GM19438 (cell line): ENCODE measurements around the gene ZNF723.
"Not testable (repeated sequence)": the region's sequence is repeated elsewhere in the genome, so short reads cannot be mapped to it uniquely, and the experiment has no call there.

Experiments
- ATAC-seq: cut with Tn5 transposase; IDR thresholded peaks from one replicate; pipeline ENCODE4 v1.9.1; 2021; ENCODE audit warnings: low read depth; ENCODE audit not compliant: unreplicated experiment

Gene ZNF723

DNA sequence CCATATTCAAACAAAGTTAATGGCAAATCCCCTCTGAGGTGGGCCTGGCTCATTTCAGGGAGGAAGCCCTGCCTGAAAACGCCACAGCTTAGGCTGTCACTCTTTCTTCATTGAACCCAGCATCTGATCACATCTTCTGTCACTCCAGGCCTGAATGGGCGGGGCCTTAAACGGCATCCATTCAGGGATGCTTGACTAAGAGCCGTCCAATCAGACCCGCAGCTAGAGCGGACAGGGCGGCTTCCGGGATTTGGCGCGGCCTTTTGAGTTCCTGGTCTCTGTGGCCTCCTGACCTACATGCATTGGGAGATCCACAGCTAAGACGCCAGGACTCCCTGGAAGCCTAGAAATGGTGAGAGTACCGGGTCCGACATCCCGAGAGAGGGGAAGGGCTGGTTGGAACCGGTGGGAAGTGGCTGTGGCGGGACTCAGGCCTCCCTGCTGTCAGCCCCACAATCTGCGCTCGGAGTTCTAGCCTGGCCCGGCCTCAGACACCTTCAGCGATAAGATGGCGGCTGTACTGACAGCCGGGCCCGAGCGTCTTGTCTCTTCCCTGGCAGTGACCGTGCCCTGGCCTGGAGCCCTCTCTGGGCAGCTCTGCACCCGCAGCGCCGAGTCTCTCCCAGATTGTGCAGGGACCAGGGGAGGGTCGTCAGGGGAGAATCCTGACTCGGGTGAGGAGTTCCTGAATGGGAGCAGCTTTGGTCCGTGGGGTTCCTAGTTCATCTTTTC is at the start of gene ZNF723:
TSS of gene ZNF723 (plus strand) at position 261 of the 732 bp plus-strand sequence. CDS start at position 350, 89 bp downstream.
- no peak for ATAC-seq

DNA sequence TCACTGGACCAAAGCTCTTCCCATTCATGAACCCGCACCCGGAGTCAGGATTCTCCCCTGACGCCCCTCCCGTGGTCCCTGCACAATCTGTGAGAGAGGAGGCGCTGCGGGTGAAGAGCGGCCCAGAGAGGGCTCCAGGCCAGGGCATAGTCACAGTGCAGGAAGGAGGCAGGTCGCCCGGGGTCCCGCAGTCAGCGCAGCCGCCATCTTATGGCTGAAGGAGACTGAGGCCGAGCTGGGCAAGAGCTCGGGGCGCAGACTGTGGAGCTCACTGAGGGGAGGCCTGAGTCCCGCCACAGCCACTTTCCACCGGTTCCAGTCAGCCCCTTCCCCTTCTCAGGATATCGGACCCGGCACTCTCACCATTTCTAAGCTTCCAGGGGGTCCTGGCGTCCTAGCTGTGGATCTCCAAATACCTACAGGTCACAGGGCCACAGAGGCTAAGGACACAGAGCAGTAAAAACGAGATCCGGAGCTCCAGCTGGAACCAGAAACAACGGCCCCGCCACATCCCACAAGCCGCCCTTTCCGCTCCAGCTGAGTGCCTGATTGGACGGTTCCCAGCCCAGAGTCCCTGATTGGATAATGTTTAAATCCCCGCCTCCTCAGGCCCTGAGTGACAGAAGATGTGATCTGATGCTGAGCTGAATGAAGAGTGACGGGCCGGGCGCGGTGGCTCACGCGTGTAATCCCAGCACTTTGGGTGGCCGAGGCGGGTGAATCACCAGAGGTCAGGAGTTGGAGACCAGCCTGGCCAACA is 48.3 kb upstream of the ZNF723 start, which contains the start of gene ZNF99:
TSS of gene ZNF99 (minus strand) at position 501 of the 760 bp plus-strand sequence. CDS start at position 366, 135 bp downstream.
- no peak for ATAC-seq

DNA sequence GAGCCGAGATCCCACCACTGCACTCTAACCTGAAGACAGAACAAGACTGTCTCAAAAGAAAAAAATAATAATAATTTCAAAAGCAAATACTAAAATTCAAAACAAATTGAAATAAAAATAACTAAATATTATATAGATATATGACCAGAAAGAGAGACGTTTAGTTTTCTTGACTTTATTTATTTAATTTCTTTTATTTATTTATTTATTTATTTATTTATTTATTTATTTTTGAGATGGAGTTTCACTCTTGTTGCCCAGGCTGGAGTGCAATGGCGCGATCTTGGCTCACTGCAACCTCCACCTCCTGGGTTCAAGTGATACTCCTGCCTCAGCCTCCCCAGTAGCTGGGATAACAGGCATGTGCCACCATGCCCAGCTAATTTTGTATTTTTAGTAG is 39.2 kb upstream of the ZNF723 start:
- not testable (repeated sequence) for ATAC-seq

DNA sequence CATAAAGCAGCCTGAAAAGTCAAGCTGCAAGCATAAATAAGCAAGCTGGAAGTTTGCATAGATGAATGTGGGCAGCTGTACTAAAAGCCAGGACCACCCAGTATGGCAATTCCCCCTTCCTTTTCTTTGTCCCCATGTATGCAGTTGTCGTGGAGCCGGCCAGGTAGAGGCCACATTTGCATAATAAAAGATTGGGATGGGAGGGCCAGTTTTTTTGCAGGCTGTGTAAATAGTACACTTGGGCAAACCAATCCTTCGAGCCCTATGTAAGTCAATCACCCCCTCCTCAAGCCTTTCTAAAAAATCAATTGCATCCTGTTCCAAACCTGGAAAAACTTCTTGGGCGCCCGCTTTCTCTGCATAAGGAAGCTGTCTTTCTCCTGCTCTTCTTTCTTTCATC is 35.1 kb upstream of the ZNF723 start:
- no peak for ATAC-seq

DNA sequence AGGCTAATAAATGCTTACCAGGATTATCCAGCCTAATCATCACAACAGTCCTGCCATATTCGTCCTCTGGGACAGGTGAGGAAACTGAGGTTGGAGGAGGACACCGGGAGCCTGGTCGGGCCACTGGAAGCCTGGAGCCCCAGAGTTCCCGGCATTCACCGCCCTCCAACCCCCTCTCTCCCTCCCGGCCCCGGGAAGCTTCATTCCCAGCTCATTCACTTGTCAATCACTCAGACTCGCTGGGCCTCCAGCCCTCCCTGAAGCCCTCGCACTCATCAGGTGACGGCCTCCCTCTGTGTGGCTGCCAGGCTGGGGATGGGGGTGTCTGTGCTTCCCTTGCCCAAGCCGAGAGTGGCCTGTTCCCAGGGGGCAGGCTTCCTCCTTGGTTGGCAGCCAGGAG is 25.7 kb upstream of the ZNF723 start:
- no peak for ATAC-seq

DNA sequence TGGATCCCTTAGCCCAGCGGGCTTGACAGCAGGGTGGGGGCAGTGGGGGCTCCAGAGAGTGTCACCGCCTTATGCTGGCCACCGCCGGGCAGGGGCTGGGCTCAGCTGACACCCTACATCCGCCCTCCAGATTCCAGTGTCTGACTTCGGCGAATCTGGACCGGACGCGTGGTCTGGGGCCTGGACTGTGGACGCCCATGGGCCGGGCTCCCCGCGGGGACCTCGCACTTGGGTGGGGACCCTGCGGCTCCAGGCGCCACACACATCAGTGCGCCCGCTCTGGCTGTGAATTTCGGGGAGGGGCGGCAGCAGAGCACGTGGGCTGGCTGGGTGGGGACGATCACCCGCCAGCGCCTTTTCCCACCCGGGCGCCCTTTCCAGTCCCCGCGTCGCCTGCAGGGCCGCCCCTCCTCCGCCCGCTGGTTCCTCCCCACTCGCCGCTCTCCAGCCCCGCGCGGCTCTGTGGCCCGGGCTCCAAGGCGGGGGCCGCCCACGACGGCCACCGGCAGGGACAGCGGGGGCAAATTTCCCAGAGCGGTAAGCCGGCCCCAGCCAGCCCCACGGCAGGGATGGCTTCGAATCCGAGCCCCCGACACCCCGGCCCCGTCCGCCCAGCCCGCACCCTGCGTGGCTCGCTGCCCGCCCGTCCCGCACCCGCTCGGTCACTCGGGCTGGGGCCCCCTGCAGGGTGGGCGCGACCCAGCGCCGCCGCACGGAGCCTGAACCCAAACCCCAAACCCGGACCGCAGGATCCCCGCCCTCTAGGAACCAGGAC is 24.8 kb upstream of the ZNF723 start:
- ATAC-seq: no peak

DNA sequence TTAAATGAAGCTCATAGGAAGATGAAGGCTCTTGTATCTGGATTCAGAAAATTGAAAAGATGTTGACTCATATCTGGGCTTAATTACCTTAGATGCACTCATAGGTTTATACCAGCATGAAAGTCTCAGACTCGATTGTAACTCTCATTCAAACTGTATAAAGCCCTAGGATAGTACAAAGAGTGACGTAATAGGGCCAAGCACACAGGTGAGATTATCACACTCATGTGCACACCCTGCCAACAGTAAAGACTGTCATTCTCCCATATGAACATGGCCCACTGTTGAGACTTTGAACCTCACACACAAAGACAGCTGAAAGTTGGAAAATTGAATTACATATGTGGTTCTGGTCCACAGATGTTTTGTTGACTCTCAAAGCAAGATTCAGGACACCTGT is 18.0 kb upstream of the ZNF723 start:
- ATAC-seq: no peak

DNA sequence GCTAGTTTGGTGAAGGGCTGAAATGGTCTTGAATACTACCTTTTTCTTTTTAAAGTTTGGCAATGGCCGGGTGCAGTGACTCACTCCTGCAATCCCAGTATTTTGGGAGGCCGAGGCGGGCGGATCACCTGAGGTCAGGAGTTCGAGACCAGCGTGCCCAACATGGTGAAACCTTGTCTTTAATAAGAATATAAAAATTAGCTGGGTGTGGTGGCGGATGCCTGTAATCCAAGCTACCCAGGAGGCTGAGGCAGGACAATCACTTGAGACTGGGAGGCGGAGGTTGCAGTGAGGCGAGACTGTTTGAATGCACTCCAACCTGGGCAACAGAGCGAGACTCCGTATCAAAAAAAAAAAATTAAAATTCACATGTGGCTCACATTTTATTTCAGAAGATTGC is 880 bp upstream of the ZNF723 start:
- ATAC-seq: no peak

DNA sequence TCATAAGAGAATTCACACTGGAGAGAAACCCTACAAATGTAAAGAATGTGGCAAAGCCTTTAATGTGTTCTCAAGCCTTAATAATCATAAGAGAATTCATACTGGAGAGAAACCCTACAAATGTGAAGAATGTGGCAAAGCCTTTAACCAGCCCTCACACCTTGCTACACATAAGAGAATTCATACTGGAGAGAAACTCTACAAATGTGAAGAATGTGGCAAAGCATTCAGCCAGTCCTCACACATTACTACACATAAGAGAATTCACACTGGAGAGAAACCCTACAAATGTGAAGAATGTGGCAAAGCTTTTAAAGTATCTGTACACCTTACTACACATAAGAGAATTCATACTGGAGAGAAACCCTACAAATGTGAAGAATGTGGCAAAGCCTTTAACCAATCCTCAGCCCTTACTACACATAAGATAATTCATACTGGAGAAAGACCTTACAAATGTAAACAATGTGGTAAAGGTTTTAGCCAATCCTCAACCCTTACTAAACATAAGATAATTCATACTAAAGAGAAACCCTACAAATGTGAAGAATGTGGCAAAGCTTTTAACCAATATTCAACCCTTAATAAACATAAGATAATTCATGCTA is 25.7 kb downstream of the ZNF723 start:
- not testable (repeated sequence) for ATAC-seq

DNA sequence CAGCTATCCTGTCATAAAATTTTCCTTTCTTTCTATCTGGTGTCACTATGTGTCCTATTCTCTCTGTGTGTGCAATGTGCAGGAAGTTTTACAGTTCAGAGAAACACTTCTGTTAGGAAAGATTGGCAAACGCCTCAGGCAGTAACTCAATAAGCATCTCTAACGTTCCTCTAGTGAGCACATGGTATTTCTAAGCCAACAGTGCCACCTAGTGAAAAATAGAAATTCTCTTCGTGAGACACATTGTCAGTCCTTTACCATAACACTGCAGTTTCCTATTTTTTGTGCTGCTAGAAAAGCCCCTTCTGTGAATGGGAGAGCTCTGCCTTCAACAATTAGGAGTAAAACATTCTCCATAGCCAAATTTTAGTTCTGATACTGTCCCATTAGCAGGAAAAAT is 50.7 kb downstream of the ZNF723 start:
- ATAC-seq: no peak

DNA sequence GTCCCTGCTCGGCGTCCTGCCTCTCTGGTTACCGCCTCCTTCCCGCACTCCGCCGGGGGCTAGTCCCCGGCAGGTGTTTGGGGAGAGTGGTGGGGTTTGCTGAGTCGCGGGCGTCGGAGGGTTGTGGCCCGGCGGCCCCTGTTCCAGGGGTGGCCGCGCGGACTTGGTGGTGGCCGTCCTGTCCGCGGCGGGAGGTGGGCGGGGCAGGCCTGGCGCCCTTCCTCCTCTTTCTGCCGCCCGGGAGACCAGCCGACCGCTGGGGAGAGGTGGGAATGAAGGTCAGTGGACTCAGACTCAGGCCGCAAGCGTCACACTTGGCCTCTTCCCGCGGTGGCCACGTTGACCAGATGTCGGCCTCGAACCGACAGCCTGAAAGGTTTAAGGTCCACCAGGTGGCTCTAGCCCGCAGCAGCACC is 61.8 kb downstream of the ZNF723 start:
- no peak for ATAC-seq

DNA sequence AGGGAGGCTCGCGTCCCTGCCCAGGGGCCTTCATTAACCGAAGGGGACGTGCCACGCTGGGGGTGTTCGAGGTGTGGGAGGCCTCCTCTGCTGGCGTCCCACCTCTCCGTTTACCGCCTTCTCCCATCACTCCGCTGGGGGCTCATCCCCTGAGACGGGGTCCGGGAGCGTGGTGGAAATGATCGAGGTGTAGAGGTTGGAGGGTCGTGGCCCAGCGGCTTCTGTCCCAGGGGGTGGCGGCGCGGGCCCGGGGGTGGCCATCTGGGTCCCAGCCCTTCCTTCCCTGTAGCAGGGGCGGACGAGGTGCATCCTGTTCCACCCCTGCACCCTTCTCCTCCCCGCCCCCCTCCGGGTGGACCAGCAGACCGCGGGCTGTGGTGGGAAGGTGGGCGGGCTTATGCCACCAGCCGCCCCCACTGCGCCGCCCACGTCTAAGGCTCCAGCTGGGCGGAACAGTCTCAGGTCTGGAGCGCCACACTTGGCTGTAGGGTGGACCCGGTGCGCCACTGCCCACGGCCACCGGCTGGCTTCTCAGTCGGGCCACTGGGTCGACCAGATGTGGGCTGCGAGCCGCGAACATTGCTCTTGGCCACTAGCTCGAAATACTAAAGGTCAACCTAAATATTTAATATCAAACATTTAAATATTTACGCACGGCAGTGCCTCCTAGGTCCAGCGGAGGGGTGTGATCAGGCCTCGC is 69.5 kb downstream of the ZNF723 start:
- ATAC-seq: no peak
